Activated T-cell treated with anti-CD3 and anti-CD28 coated beads, Interleukin-2, amount 50 U/mL, for 1 hour (primary cell): ENCODE results near the gene MYBPC2.

ENCODE experiments used
- DNase-seq: peaks from one replicate; pipeline ENCODE4 v3.0.0-alpha.2; 2020

Gene MYBPC2

DNA sequence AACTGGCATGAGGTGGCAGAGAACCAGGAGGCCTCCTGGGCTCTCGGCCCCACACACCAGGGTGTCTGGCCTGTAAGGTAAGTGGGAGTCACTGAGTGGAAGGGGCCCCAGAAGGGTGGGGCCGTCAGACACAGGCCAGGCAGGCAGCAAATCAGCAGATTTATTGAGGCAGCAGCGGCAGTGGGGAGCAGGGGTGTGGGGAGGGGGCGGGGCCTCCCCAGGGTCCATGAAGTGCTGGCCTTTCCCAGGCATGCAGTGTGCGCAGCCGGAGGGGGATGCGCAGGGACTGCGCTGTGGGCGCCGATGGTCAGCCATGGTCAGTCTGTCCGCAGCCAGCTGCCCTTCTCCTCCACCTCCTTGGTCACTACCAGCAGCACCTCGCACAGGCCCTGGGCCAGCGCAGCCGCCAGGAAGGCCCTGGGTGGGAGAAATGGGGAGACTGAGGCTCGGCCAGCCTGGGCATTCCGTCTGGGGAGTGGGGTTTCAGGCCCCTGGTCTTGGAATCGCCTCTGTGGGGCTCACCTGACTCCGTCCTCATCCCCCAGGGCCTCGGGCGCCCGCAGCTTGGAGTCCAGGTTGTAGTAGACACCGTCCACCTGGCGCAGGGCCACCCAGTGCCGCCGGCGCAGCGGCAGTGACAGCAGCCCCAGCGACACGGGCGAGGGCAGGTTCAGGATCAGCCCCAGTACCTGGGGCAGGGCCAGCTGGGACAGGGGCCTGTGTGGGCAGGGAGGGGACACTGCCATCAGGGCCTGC is 73.3 kb downstream of the MYBPC2 start:
- DNase-seq = no peak

DNA sequence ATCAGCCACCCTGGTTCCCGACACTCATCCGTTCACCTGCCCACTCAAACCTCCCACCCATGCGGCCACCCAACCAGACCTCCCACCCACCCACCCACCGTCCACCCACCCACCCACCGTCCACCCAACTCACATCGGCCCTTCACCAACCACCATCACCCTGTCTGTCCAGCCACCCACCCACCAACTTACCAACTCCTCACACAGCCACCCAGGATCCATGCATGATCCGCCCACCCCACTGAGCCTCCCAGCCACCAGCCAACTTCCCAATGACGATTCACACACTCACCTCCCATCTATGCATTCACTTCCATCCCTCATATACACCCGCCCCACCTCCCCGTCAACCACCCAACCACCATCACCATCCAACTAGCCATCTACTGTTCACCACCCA is 74.0 kb downstream of the MYBPC2 start:
- DNase-seq = no peak

DNA sequence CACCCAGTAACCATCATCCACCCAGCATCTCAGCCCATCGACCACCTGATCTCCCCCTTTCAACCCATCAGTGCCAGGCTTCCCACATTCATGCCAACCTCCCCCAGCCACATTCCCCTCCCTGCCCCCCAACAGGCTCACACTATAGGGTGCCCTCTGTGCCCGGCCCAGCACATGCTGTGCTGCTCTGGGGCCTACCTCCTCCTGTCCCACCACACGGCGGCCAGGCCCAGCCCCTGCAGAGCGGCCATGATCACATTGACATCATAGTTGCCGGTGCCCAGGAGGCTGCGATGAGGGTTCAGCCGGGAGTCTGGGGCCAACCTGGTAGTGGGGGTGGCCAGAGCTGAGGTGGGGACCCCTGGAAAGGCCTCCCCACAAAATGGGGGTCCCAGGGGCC is 74.7 kb downstream of the MYBPC2 start:
- no peak for DNase-seq

DNA sequence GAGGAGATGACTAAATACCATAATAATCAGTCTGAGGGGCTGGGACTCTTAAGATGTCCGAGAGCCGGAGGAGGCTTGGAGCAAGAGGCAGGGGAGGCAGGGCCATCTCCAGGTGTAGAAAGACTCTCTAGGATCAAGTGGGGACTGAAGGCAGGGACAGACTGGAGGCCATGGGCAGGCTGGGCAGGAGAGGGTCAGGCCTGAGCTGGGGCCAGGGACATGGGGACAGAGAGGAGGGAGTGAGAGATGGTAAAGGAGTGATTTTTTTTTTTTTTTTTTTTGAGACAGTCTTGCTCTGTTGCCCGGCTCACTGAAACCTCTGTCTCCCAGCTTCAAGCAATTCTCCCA is 76.1 kb downstream of the MYBPC2 start:
- DNase-seq = no peak

DNA sequence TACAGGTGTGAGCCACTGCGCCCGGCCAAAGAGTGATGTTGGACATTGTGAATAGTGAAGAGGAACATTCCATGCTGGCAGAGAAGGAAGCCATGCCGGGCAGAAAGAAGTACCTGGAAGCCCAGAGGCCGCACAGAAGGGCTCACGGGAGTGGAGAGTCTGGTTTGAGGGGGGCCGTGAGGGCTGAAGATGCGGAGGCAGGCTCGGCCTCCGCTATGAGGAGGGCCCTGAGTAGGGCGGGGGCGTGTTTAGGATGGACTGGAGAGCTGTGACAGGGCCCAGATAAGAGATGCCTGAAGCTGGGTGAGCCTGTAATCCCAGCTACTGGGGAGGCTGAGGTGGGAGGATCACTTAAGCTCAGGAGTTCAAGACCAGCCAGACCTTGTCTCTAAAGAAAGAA is 76.7 kb downstream of the MYBPC2 start:
- no peak for DNase-seq

DNA sequence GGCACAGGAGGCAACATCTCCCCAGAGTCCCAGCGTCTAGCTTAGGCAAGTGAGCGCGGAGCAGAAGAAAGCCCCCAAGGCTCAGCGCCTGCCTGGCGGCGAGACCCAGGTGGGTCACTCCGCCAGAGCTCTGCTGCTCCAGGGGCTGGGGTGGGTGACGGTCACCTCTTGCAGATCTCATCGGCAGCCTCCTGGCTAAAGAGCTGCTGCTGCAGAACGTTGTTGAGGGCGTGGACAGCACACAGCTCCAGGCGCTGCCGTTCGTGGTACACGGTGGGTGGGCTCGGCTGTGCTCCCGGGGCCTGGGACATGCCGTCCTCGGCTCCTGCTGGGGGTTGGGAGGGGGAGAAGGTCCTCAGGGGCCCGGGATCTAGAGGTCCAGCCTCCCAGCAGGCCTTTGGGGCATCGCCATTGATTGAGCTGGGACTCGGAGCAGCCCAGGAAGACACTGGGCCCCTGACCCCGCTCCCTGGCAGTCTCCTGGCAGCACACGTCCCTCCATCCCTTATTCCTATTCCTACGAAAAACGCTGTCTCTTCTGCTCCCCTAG is 77.5 kb downstream of the MYBPC2 start:
- DNase-seq = peak; percentile 25

DNA sequence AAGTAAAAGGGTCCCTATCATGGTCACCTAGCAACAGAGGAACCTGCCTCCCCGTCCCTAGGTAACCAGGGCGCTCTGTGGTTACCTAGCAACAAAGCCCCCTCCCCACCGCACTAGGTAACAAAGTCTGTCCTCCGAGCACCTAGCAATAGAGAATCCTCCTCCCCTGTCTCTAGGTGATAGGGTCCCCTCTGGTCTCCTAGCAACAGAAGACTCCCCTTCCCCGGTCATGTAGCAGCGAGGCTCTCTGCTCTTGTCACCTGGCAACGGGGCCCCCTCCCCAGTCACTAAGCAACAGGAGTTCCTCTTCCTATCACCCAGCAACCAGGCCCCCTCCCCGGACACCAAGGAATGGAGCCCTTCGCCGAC is 78.0 kb downstream of the MYBPC2 start:
- DNase-seq = no peak

DNA sequence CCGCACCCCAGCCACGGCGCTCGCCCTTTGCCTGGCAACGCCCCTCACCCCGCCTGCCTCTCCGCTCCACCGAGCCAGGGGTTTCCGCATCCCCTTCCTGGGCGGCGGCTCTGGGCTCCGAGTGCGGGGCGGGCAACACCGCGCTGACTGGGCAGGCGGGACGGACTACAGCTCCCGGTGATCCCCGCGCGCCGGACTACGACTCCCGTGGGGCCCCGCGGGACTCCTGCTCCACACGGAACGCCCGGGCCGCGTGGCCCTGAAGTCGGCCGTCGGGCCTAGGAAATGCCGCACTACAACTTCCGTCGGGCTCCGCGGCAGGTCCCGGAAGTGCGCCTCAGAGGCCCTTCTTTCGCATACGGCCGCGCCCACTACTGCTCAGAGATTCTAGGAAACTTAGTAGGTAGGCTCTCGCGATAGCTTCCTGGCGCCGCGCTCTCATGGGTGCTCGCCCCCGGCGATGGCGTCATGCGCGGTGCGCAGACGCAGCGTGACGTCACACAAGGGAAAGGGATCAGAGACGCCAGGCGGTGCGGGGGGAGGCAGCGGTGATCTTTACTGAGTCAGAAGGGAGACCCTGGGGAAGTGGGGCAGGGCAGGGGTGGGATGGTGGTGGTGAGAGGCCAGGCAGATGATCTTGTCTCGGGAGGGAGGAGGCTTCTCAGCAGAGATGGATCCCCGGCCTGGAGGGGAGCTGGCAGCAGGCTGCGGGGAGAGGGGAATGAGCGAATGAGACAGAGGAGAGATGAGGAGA is 78.6 kb downstream of the MYBPC2 start, which contains the start of gene JOSD2:
JOSD2 (minus strand) TSS at position 123 of the 754 bp plus-strand sequence. CDS start 760 bp downstream, outside the sequence.
- DNase-seq = peak; percentile 95

DNA sequence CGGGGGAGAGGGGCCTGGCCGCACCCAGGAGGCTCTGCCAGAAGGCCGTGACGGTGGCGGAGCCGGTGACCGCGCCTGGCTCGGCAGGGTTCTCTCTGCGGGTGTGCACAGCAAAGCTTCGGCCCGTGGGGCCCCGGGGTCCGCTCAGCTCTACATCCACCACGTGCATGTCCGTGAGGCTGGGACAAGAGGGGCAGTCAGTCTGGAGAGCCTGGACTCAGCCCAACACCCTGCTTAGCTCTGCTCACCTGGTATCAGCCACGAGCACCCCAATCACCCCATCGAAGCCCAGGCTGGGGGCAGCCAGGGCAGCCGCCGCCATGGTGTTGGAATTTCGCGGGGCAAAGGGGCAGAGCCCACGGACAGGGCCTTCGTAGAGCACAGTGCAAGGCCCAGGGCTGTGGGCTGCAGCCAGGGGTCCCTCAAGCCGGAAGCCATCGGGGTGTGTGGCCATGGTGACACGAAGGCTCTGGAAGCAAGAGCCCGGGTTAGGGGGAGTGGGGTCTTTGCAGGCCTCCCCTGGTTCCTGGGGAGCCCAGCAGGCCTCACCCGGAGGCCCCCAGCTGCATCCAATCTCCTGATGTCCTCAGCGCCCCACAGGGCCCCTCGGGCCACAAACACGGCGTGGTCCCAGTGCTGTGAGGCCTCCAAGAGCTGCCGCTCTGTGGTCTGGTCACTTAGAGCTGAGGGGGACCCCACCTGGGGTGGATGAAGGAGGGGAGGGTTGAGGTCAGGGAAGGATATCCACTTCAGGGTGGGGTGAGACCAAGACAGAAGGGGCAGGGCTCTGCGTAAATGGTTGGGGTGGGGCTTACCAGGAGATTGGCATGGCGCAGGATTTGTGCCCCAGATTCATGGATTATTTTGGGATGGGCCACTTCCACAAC is 79.7 kb downstream of the MYBPC2 start:
- DNase-seq = no peak

DNA sequence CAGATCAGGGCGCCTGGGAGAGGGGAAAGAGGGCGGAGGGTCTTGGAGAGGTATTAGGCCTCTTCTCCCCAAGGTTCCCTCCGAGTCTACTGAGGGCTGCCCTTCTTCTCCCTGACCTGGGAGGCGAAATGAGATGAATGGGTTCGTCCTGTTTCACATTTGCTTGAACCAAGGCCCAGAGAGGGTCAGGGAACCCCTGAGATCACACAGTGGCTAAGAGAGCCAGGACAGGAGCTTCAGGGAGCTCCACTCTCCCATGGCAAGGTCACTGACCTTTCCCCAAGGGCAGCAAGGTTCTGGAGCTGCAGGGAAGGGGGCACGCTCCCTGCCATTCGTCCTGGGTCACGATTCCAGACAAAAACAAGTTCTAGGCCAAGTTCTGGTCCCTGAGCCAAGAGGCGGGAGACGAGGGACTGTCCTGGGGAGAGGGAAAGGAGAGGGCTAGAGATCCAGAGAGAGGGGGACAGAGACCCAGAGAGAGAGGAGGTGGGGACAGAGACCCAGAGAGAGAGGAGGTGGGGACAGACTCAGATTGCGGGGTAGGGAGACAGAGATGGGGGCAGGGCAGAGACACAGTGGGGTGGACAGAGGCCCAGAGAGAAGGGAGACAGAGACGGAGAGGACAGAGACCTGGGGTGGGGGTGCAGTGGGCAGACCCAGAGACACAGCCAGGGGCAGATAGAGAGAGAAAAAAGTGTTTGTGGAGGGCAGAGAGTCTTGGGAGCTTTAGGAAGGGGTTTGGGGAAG is 80.5 kb downstream of the MYBPC2 start:
- DNase-seq = no peak

DNA sequence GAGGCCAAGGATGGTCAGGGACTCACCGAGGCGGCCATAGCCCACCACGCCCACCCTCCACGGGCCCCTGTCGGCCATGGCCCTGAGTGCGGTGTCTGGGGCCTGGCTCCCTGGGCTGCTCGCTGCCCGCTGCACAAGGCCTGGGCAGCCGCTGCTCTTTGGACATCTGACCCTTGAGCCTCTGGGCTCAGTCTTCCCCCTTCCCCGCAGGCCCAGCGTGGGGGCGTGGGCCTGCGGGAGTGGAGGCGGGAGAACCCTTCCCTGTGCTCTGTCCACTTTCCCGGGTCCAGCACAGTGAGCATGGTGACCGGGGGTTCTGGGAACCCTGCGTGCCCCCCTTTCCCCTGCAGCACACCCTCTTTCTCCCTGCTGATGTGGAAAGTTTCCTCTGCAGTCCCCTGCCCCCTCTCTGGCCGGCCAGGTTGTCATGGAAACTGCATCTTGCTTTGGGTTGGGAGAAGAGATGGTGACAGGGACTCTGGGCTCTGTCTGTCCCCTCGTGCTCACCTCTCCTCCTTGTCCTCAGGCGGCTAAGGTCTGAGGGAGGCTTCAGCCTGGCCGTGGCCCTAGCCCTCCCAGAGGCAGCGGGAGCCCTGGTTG is 81.2 kb downstream of the MYBPC2 start, which contains the start of gene ASPDH:
ASPDH (minus strand) TSS at position 168 of the 600 bp plus-strand sequence; CDS start at position 78, 90 bp downstream.
- DNase-seq = no peak

DNA sequence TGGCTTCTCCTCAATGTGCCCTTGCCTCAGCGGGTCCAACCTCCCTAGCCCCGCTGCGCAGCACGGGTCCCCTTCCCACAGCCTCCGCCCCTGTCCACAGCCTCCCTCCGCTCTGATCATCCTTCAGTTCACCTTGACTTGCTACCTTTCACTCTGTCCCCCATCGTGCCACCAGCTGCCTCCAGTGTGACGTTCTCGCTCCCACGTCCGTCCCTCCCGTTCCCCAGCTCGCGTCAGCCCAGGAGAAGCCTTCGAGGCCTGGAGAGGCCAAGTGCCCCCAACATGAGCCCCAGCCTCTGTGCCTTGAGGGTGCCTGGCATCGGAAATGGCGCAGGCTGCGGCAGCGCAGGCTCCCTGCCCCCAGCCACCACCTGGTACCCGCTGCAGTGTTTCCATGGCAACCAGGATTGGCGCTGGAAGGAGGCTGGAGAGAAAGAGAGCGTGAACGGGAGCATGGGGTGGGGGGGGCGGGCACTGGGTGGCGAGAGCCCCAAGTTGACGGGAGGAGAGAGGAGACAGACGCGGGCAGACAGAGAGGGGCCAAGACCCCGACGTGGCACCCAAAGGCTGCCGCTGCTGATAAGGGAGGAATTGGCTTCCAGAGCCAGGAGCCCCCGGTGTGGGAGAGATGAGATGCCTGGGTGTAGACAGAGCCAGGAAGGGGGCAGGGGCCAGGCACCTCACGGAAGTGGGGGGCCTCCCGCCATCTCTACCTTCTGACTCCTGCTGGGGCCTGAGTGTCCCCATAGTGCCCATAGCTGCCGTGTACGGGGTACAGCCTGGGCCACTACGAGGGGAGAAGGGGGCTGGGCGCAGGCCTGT is 81.9 kb downstream of the MYBPC2 start:
- DNase-seq = no peak

DNA sequence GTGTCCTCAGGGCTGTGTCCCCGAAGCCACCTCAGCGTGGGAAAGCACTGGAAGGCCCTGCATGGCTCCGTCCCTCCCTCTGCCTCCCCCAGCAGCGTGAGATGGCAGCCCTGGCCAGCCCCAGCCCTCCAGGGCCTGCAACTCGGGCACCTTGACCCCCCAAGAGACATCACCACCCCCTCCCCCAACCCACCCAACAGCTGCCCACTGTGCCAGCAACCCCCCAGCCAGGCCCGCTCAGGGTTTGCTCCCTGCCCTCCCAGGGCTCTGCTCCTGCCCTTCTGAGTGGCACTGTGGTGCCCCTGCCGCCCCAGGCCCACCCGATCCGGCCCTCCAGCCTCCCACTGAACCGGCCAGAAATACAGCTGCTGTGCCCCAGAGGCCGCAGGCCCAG is 82.5 kb downstream of the MYBPC2 start:
- DNase-seq = no peak
